ENCODE results near the gene CMYA5.

DNA sequence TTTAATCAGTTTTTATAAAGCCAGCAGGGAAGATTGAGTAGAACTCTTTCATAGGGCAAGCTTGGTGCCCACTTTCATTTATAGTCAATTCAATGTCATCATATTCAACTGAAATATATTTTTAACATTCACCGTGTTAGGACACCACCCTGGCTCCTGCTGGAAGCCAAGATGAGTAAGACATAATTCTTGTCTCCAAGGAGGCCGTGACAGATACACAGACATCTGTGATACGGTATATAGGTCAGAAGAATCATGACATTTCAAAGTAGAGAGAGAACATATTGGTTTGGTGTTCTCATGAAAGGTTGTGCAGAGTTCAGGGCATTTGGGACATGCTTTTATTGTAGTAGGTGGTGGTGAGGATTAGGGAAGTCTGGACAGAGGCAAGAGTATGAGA is 120.1 kb downstream of the CMYA5 start:
- TF ChIP-seq TAF1 (IDR thresholded peaks at IDR 0.05; ENCODE audit: low read depth, low read length) (no peak), POLR2A (IDR thresholded peaks at IDR 0.05; ENCODE audit: low read depth, low read length) (no peak), POLR2AphosphoS5 (IDR thresholded peaks at IDR 0.05; ENCODE audit: low read depth, low read length) (no peak), POU2F2 (IDR thresholded peaks at IDR 0.05; ENCODE audit: low read depth, low read length) (no peak), PAX5 (IDR thresholded peaks at IDR 0.05; ENCODE audit: insufficient read depth, low read length, severe bottlenecking) (no peak), SPI1 (IDR thresholded peaks at IDR 0.05; ENCODE audit: low read depth, low read length) (no peak)
